Pons (tissue), 1 donor: ENCODE measurements around the gene GCNT1.
"Not testable (repeated sequence)": the region's sequence is repeated elsewhere in the genome, so short reads cannot be mapped to it uniquely, and the experiment has no call there.

Experiments used
- DNase-seq: peaks from one replicate; pipeline ENCODE4 v3.0.0-alpha.2; 2016; ENCODE audit warnings: low spot score

The GCNT1 gene

DNA sequence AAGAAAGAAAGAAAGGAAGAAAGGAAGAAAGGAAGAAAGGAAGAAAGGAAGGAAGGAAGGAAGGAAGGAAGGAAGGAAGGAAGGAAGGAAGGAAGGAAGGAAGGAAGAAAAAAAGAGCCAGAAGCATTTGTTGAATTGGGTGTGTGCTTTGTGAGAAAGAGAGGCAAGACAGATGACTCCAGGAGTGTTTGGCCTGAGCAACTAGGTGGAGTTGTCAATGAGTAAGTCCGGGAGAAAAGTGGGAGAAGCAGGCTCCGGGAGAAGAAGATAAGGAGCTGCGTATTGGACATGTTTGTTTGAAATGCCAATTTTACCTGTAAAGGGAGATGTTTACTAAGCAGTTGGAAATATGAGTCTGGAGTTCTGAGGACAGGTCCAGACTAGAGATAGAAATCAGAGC is 15.1 kb upstream of the GCNT1 start:
- DNase-seq: no peak

DNA sequence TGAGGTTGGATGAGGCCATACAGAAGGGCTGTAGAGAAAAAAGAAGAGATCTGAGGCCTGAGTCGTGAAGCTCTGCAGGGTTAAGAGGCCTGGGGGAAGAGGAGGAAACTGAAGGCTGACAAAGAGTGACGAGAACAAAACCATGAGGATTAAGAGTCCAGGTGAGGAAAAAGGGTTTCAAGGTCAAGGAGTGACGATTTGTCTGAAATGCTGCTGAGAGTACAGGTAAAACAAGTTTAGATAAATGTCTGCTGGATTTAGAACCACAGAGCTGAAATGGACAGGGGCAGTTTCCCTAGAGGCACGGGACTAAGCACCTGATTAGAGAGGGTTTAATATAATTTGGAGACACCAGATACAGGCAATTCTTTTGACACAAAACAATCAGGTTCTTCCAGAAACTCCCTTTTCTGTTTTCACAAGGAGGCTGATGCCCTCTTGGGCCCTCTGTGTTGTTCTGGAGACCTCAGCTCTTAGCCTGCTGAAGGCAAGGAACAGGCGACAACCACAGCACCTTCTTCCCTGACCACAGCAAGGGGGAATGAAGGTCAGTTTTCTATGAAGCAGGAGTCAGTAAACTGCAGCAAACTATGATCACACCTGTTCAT is 14.6 kb upstream of the GCNT1 start:
- DNase-seq: no peak

GRCh38 chr9:76445976-76446375 is 13.0 kb upstream of the GCNT1 start:
- DNase-seq: no peak

- DNase-seq: no peak
Measured at GRCh38 chr9:76448501-76448900, 10.5 kb upstream of the GCNT1 start.

DNA sequence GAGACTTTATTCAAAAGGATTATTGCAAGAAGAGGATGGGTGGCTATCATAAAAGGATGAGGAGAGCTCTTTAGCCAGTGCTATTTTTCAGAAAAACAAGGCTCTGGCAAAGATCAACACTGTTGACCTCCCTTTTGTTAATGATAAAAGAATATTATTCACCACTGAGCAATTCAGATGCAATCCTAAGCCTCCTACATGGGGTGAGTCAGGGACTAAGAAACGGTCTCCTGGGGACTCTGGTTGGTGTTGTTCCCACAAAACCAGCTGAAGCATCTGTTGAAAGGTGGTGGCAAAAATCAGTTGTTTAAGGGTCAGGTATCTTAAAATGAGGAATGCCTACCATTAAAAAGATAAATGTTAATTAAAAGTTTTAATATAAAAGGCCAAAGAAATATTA is 7.7 kb upstream of the GCNT1 start:
- DNase-seq: no peak

GRCh38 chr9:76452839-76453238 is 6.1 kb upstream of the GCNT1 start:
- DNase-seq: no peak

- no peak for DNase-seq
Measured at GRCh38 chr9:76453785-76454184, 5.2 kb upstream of the GCNT1 start.

- no peak for DNase-seq
Measured at GRCh38 chr9:76454311-76454710, 4.7 kb upstream of the GCNT1 start.

- no peak for DNase-seq
Measured at GRCh38 chr9:76456202-76456926, 2.6 kb upstream of the GCNT1 start.

DNA sequence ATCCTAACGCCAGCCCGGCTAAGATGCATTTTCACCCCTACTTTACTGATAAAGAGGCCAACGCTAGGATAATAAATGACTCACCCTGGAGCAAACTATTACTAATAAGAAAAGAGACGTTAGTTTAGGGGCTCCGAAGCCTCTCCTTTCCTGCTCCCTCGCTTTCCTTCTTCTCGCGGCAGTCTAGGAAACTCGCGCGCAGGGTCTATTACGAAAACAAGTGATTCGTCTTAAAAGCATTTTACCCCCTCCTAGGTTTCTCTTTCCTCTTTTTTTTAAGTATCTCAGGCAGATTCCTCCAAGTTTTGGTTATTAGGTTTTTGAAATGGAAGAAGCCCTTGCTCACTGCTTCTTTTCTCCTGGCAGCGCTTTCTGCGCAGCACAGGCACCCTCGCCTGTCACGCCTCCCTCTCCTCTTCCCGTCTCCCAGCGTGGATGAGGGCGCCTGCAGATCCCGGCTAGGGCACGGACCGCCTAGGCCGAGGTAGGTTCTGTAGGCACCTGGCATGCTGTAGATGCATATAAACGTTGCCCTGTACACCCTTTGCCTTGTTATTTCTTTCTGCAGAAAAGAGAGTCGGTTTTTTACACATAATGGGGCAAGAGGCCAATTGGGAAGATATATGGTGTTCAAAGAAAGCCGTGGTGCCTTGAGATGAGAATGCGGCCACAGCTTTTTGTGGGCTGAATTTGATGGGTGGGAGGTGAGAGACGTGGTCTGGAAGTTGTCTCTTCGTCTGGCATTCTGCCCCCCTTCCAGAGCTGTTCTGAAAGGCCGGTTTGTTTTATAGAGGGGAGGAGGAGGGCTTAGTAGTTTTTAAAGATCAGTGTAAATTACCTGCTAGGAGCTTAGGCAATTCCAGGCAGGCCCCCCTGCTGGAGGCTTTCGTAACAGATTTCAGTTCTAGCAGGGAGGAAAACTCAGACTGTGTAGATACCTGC is 983 bp downstream of the GCNT1 start:
- DNase-seq: no peak

- no peak for DNase-seq
Measured at GRCh38 chr9:76462126-76462525, 3.1 kb downstream of the GCNT1 start.

- no peak for DNase-seq
Measured at GRCh38 chr9:76463211-76463610, 4.2 kb downstream of the GCNT1 start.

GRCh38 chr9:76464706-76465105 is 5.7 kb downstream of the GCNT1 start:
- no peak for DNase-seq

- DNase-seq: no peak
Measured at GRCh38 chr9:76465442-76466298, 6.7 kb downstream of the GCNT1 start.

- no peak for DNase-seq
Measured at GRCh38 chr9:76466299-76466605, 7.3 kb downstream of the GCNT1 start.

GRCh38 chr9:76474419-76474818 is 15.4 kb downstream of the GCNT1 start:
- no peak for DNase-seq

DNA sequence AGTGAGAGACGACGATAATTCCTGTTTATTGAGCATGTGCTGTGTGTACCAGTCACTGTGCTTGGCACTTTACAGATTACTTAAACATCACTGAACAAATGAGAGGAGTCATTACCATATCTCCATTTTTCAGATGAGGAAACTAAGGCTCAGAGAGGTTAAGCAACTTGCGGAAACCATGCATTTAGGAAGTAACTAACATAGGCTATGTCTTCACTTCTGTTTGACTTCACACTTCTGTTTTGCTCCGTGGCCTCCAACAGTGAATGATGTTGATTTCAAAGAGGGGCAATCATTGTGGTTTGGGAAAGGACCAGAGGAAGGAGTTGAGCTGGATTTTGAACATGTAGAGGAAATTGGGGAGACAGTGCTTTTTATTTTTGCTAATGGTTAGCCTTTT is 16.7 kb downstream of the GCNT1 start:
- DNase-seq: no peak

GRCh38 chr9:76477818-76478217 is 18.8 kb downstream of the GCNT1 start:
- DNase-seq: not testable (repeated sequence)

DNA sequence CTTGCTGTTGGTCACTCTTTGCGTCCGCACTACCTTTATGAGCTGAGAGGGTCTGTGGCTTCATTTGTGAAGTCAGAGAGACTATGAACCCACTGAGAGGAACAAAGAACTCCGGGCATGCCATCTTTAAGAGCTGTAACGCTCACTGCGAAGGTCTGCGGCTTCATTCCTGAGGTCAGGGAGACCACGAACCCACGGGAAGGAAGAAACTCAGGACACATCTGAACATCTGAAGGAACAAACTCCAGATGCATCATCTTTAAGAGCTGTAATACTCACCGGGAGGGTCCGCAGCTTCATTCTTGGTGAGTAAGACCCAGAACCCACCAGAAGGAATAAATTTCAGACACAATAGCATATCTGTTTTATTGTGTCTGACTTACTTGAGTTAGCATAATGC is 19.2 kb downstream of the GCNT1 start:
- no peak for DNase-seq

DNA sequence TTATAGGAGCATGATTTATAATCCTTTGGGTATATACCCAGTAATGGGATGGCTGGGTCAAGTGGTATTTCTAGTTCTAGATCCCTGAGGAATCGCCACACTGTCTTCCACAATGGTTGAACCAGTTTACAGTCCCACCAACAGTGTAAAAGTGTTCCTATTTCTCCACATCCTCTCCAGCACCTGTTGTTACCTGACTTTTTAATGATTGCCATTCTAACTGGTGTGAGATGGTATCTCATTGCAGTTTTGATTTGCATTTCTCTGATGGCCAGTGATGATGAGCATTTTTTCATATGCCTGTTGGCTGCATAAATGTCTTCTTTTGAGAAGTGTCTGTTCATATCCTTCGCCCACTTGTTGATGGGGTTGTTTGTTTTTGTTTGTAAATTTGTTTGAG is 20.4 kb downstream of the GCNT1 start:
- not testable (repeated sequence) for DNase-seq

DNA sequence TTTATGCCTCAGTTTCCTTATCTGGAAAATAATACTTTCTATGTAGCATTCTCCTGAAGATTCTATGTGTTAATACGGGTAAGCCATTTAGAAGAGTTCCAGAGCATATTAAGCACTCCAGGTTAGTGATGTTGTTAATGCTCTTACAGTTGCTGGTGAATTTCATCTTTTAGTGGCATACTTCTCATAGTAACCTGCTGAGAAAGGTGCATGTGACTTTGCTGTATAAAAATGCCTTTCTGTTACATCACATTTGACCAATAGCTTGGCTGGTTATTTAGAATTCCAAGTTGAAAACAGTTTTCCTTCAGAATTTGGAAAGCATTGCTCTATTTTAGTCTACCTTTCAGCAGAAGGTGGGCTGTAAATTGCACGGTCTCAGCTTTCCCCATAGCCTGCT is 27.2 kb downstream of the GCNT1 start:
- no peak for DNase-seq
